Glutamatergic neuron (in vitro differentiated cells): ENCODE data around the gene EFHD1. TPM values are rescaled to one million over a fixed set of nuclear protein-coding genes. Genes with fewer than 3 reads are reported as not detected.

Experiments
- DNase-seq: peaks from one replicate; pipeline ENCODE4 v3.0.0; 2022
- H3K27ac Mint-ChIP-seq: one replicate; pipeline ENCODE4 v1.8.0; 2020; ENCODE audit warnings: mild to moderate bottlenecking, mixed read lengths, inconsistent platforms; ENCODE audit not compliant: unreplicated experiment
- H3K27me3 Mint-ChIP-seq: one replicate; pipeline ENCODE4 v1.8.0; 2020; ENCODE audit warnings: mild to moderate bottlenecking, moderate library complexity, mixed read lengths, inconsistent platforms; ENCODE audit not compliant: unreplicated experiment
- H3K36me3 Mint-ChIP-seq: one replicate; pipeline ENCODE4 v1.8.0; 2020; ENCODE audit warnings: mild to moderate bottlenecking, mixed read lengths, inconsistent platforms; ENCODE audit not compliant: unreplicated experiment
- H3K4me1 Mint-ChIP-seq: one replicate; pipeline ENCODE4 v1.8.0; 2020; ENCODE audit warnings: mild to moderate bottlenecking, low read depth, mixed read lengths, inconsistent platforms; ENCODE audit not compliant: unreplicated experiment
- H3K4me3 Mint-ChIP-seq: one replicate; pipeline ENCODE4 v1.8.0; 2020; ENCODE audit warnings: mild to moderate bottlenecking, mixed read lengths, inconsistent platforms; ENCODE audit not compliant: unreplicated experiment
- H3K9me3 Mint-ChIP-seq: one replicate; pipeline ENCODE4 v1.8.0; 2020; ENCODE audit warnings: mild to moderate bottlenecking, moderate library complexity, mixed read lengths, inconsistent platforms; ENCODE audit not compliant: unreplicated experiment
- CTCF ChIP-seq: fragments of 200-600 bp; sonication (generic); IDR thresholded peaks from one replicate; pipeline ENCODE4 v1.5.0; 2021; ENCODE audit not compliant: partially characterized antibody, unreplicated experiment
- total RNA-seq: library from RNA; stranded (reverse); fragmentation: NEBNext Ultra II Directional; extraction: Animal tissue kit (Norgen Biotek cat#: 25700); gene quantifications from one replicate; pipeline ENCODE4 v1.2.1, GENCODE V29; 2021; ENCODE audit not compliant: unreplicated experiment

EFHD1 gene
- total RNA-seq, 1 donor from 2014 or later = 0.71 TPM

GRCh38 chr2:232723027-232723426 is 89.6 kb downstream of the EFHD1 start:
- Mint-ChIP-seq H3K9me3 (peaks cover 4% of the 10 kb centered on the region), H3K27me3 (no peaks in the 10 kb centered on the region), H3K27ac (no peak overlapping the region), H3K4me3 (no peak overlapping the region), H3K36me3 (no peaks in the 10 kb centered on the region), H3K4me1 (peaks cover 6% of the 10 kb centered on the region)
- TF ChIP-seq CTCF = no peak
- no peak for DNase-seq

GRCh38 chr2:232728785-232729184 is 95.4 kb downstream of the EFHD1 start:
- no peak overlapping the region for H3K4me3 Mint-ChIP-seq
- no peaks in the 10 kb centered on the region for H3K4me1 Mint-ChIP-seq
- H3K9me3 Mint-ChIP-seq = no peaks in the 10 kb centered on the region
- H3K27me3 Mint-ChIP-seq = no peaks in the 10 kb centered on the region
- H3K36me3 Mint-ChIP-seq = no peaks in the 10 kb centered on the region
- H3K27ac Mint-ChIP-seq = no peak overlapping the region
- DNase-seq = no peak
- no peak for TF ChIP-seq CTCF

- Mint-ChIP-seq H3K4me3 (no peak overlapping the region), H3K27ac (no peak overlapping the region), H3K4me1 (no peaks in the 10 kb centered on the region), H3K9me3 (no peaks in the 10 kb centered on the region), H3K27me3 (no peaks in the 10 kb centered on the region), H3K36me3 (no peaks in the 10 kb centered on the region)
- no peak for DNase-seq
- TF ChIP-seq CTCF = no peak
Observed at GRCh38 chr2:232731470-232731869, 98.1 kb downstream of the EFHD1 start.

Other genes starting within 250 kb of the EFHD1 start
- 2.4 TPM for gene ALPG, start 226.8 kb upstream of the EFHD1 start, total RNA-seq
- gene ALPI, start 177.5 kb upstream of the EFHD1 start, total RNA-seq = not detected
- gene ECEL1, start 145.8 kb upstream of the EFHD1 start, total RNA-seq = 2.3 TPM
- not detected for gene PRSS56, start 113.2 kb upstream of the EFHD1 start, total RNA-seq
- 2.2 TPM for gene CHRND, start 107.4 kb upstream of the EFHD1 start, total RNA-seq
- gene CHRNG, start 93.9 kb upstream of the EFHD1 start, total RNA-seq = 3.5 TPM
- gene TIGD1, start 83.0 kb upstream of the EFHD1 start, total RNA-seq = 12.3 TPM
- 82.9 TPM for gene EIF4E2, start 82.9 kb upstream of the EFHD1 start, total RNA-seq
- gene GIGYF2, start 63.7 kb downstream of the EFHD1 start, total RNA-seq = 91.7 TPM
- gene KCNJ13, start 143.0 kb downstream of the EFHD1 start, total RNA-seq = not detected
- 2.4 TPM for gene SNORC, start 236.7 kb downstream of the EFHD1 start, total RNA-seq